Astrocyte (in vitro differentiated cells and primary cell): ENCODE data around the gene TAF3. TPM values are rescaled to one million over a fixed set of nuclear protein-coding genes. Genes with fewer than 3 reads are reported as not detected.
A peak's percentile ranks its signal among the peaks of the same experiment; 100 is the strongest.

Source experiments
- DNase-seq: peaks from one replicate; pipeline ENCODE4 v3.0.0-alpha.2; 2010; ENCODE audit warnings: low read depth
- FAIRE-seq: peaks from 2 replicates; lab custom pipeline; 2011; peaks lifted over from hg19 to GRCh38; lab: Jason Lieb, UNC
- H2AFZ ChIP-seq: 2 replicates; pipeline ENCODE4 v1.6.0; 2012; ENCODE audit warnings: low read depth, low read length, inconsistent platforms
- H3K27ac ChIP-seq: 2 replicates; pipeline ENCODE4 v1.5.1; 2011; ENCODE audit warnings: low read depth, low read length, inconsistent platforms
- H3K27me3 ChIP-seq: 2 replicates; pipeline ENCODE4 v1.6.0; 2011; ENCODE audit warnings: low read length, inconsistent platforms; ENCODE audit not compliant: insufficient read depth
- H3K36me3 ChIP-seq: 2 replicates; pipeline ENCODE4 v1.5.1; 2011; ENCODE audit warnings: low read length, inconsistent platforms; ENCODE audit not compliant: insufficient read depth
- H3K4me1 ChIP-seq: 2 replicates; pipeline ENCODE4 v1.5.1; 2011; ENCODE audit warnings: low read length, inconsistent platforms; ENCODE audit not compliant: insufficient read depth
- H3K4me2 ChIP-seq: 2 replicates; pipeline ENCODE4 v1.6.0; 2012; ENCODE audit warnings: low read length, inconsistent platforms
- H3K4me3 ChIP-seq: 2 replicates; pipeline ENCODE4 v1.5.1; 2011; ENCODE audit warnings: low read depth, mild to moderate bottlenecking, low read length, inconsistent platforms; ENCODE audit not compliant: insufficient read depth
- H3K79me2 ChIP-seq: 2 replicates; pipeline ENCODE4 v1.6.0; 2012; ENCODE audit warnings: mild to moderate bottlenecking, low read length, inconsistent platforms; ENCODE audit not compliant: insufficient read depth
- H3K9ac ChIP-seq: 2 replicates; pipeline ENCODE4 v1.6.0; 2012; ENCODE audit warnings: mild to moderate bottlenecking, low read length, inconsistent platforms
- H3K9me3 ChIP-seq: 2 replicates; pipeline ENCODE4 v1.5.1; 2012; ENCODE audit warnings: low read depth, mild to moderate bottlenecking, low read length, inconsistent platforms; ENCODE audit not compliant: insufficient read depth
- H4K20me1 ChIP-seq: 2 replicates; pipeline ENCODE4 v1.6.0; 2012; ENCODE audit warnings: low read length, inconsistent platforms; ENCODE audit not compliant: insufficient read depth
- H3K27ac Mint-ChIP-seq: one replicate; pipeline ENCODE4 v1.8.0; 2021; ENCODE audit warnings: mild to moderate bottlenecking, mixed read lengths; ENCODE audit not compliant: unreplicated experiment
- H3K27me3 Mint-ChIP-seq: one replicate; pipeline ENCODE4 v1.8.0; 2021; ENCODE audit warnings: low read depth, mixed read lengths; ENCODE audit not compliant: unreplicated experiment
- H3K36me3 Mint-ChIP-seq: one replicate; pipeline ENCODE4 v1.8.0; 2021; ENCODE audit warnings: low read depth, mixed read lengths; ENCODE audit not compliant: unreplicated experiment
- H3K4me1 Mint-ChIP-seq: one replicate; pipeline ENCODE4 v1.8.0; 2021; ENCODE audit warnings: low read depth, mixed read lengths; ENCODE audit not compliant: unreplicated experiment
- H3K4me3 Mint-ChIP-seq: one replicate; pipeline ENCODE4 v1.8.0; 2021; ENCODE audit warnings: mild to moderate bottlenecking, moderate library complexity, mixed read lengths; ENCODE audit not compliant: unreplicated experiment
- H3K9me3 Mint-ChIP-seq: one replicate; pipeline ENCODE4 v1.8.0; 2021; ENCODE audit warnings: mild to moderate bottlenecking, mixed read lengths; ENCODE audit not compliant: unreplicated experiment
- EZH2 ChIP-seq: IDR thresholded peaks from 2 replicates; pipeline ENCODE4 v1.6.1; 2012; ENCODE audit warnings: mild to moderate bottlenecking, low read length, inconsistent platforms; ENCODE audit not compliant: insufficient read depth
- total RNA-seq: library from RNA; stranded (reverse); gene quantifications from 2 replicates; pipeline ENCODE4 v1.2.1, GENCODE V29; 2021
- TF ChIP-seq, protein P1 (sequence below): IDR thresholded peaks from 2 replicates; pipeline ENCODE4 v1.5.1; 2011; ENCODE audit warnings: low read depth, mild to moderate bottlenecking, inconsistent platforms, low read length, moderate library complexity; ENCODE audit not compliant: insufficient read depth

Gene TAF3
- total RNA-seq, 1 donor from 2014 or later: 10.2 TPM

DNA sequence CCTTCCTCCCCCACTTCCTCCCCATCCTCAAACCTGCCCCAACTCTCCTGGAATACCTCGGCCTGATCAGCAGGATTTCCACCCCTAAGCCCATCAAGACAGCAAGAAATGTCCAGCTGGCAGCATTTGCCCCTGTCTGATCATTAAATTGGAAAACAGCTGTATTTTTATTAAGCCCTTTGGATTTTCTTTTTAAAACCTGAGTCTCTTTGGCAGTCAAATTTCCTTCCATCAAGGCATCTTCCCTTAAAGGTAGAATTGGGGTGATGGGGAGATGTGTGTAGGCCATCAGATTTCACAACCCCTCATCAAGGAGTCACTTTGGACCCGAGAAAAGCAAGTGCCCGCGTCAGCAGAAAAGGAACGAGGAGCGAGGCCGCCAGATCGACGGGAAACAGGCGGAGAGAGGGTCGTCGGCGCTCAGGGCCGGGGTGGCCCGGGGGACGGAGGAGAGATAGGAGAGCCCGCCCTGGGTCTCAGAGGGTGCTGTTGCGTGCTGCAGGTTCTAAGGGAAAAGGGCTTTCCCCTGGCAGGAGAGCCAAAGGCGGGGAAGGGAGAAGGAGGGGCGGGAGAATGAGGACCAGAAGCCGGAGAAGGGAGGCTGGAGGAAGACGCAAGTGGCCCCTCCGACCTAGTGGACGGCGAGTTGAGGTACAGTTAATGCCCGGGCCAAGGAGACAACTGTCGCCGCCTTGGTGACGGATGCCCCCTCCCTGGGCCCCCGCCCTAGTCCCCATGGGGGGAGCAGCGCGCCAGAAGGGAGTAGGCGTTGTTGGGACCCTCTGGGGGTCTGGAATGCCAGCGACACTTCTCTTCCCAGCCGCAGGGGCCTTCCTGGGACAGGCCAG, 224.6 kb downstream of the TAF3 start:
- no peak overlapping the region for H3K4me2 ChIP-seq
- H3K4me1 Mint-ChIP-seq: peaks cover 2% of the 10 kb centered on the region

DNA sequence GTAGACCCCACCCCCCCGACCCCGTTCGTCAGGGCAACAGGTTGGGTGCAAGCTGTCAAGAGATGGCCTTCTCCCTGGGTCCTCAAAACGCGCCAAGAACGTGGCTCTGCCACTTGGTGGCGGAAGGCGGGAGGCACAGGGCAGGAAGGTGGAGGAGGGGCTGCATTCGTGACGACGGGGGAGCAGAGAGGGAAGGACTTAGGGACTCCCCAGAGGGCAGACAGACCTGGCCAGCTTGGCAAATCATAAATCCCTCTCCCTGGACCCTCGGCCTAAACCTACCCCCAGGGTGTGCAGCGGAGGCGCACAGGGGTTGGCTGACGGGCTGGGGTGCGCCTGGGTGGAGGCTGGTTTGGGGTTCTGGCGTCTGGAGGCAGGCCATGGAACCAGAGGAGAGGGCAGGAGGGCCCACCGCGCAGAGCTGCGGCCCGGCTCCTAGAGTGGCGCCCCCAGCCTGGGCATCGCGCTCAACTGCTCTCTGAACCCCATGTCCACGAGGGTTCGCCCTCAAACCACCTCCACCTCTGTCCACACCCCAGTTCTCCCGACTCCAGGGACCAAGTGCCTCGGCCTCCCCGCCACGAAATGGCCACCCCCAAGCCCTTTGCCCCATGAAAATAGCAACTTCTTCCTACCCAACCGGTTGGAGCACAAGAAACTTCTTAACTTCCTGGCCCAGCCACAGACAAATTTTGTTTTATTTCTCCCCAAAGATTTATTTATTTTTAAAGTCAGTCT, 225.4 kb downstream of the TAF3 start:
- Histone ChIP-seq H3K4me2 (no peak overlapping the region), H3K4me3 (no peak overlapping the region), H3K36me3 (no peaks in the 10 kb centered on the region), H2AFZ (no peak overlapping the region), H3K27me3 (peaks cover 98% of the 10 kb centered on the region), H4K20me1 (peaks cover 18% of the 10 kb centered on the region), H3K9me3 (no peaks in the 10 kb centered on the region), H3K9ac (no peak overlapping the region), H3K79me2 (no peaks in the 10 kb centered on the region), H3K27ac (no peak overlapping the region), H3K4me1 (no peaks in the 10 kb centered on the region)
- no peaks in the 10 kb centered on the region for H3K36me3 Mint-ChIP-seq
- no peak overlapping the region for H3K27ac Mint-ChIP-seq
- TF ChIP-seq, protein P1, sequence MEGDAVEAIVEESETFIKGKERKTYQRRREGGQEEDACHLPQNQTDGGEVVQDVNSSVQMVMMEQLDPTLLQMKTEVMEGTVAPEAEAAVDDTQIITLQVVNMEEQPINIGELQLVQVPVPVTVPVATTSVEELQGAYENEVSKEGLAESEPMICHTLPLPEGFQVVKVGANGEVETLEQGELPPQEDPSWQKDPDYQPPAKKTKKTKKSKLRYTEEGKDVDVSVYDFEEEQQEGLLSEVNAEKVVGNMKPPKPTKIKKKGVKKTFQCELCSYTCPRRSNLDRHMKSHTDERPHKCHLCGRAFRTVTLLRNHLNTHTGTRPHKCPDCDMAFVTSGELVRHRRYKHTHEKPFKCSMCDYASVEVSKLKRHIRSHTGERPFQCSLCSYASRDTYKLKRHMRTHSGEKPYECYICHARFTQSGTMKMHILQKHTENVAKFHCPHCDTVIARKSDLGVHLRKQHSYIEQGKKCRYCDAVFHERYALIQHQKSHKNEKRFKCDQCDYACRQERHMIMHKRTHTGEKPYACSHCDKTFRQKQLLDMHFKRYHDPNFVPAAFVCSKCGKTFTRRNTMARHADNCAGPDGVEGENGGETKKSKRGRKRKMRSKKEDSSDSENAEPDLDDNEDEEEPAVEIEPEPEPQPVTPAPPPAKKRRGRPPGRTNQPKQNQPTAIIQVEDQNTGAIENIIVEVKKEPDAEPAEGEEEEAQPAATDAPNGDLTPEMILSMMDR: no peak
- peak; percentile 4 for TF ChIP-seq EZH2
- H3K27me3 Mint-ChIP-seq: peaks cover 93% of the 10 kb centered on the region
- H3K4me3 Mint-ChIP-seq: no peak overlapping the region
- DNase-seq (no peak), FAIRE-seq (no peak)
- H3K4me1 Mint-ChIP-seq: peaks cover 2% of the 10 kb centered on the region
- H3K9me3 Mint-ChIP-seq: peaks cover 12% of the 10 kb centered on the region

More for the DNA sequence above, 224.6 kb downstream of the TAF3 start:
- Histone ChIP-seq H2AFZ (no peak overlapping the region), H4K20me1 (peaks cover 21% of the 10 kb centered on the region), H3K9ac (no peak overlapping the region), H3K36me3 (no peaks in the 10 kb centered on the region), H3K27ac (no peak overlapping the region), H3K27me3 (peaks cover 99% of the 10 kb centered on the region), H3K79me2 (no peaks in the 10 kb centered on the region), H3K9me3 (no peaks in the 10 kb centered on the region), H3K4me3 (no peak overlapping the region), H3K4me1 (no peaks in the 10 kb centered on the region)
- no peak for FAIRE-seq
- Mint-ChIP-seq H3K4me3 (no peak overlapping the region), H3K27ac (no peak overlapping the region), H3K36me3 (no peaks in the 10 kb centered on the region), H3K9me3 (peaks cover 19% of the 10 kb centered on the region), H3K27me3 (peaks cover 94% of the 10 kb centered on the region)
- TF ChIP-seq EZH2: peak; percentile 63
- TF ChIP-seq, protein P1: no peak
- DNase-seq: no peak
